ENCODE data around the gene NEURL1. TPM values are rescaled to one million over a fixed set of nuclear protein-coding genes. Genes with fewer than 3 reads are reported as not detected.
"Not testable (repeated sequence)": the region's sequence is repeated elsewhere in the genome, so short reads cannot be mapped to it uniquely, and the experiment has no call there.

NEURL1 gene
- total RNA-seq, 2 experiments from 2014 or later = 0.47 TPM; not detected in 1

DNA sequence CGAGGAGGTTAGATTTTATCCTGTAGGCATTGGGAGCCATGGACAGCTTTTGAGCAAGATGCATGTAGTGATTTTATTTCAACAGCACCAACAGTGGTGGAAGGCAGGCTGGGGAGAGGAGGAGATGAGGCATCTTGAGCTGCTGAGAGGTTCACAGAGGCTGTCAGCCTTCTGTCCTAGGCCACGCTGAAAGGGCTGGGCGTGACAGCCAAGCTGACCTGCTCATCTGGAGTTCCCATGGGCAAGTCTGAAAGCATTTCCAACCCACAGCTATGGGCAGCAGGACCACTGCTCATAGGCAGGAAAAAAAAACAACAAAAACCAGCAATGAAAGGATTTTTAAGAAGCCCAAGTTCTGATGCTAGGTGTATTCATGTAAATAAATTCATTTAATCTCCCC, 7.7 kb downstream of the NEURL1 start:
- Histone ChIP-seq H3K36me3 (ENCODE audit: insufficient read depth, low read length) (no peaks in the 10 kb centered on the region), H3K4me3 (ENCODE audit: low read depth, low read length, poor library complexity, severe bottlenecking) (no peak overlapping the region), H3K9me2 (ENCODE audit: insufficient read depth, low read length) (no peaks in the 10 kb centered on the region), H3K4me2 (ENCODE audit: low read length) (no peak overlapping the region), H3K9me3 (ENCODE audit: low read length) (no peaks in the 10 kb centered on the region), H3K79me2 (ENCODE audit: insufficient read depth, low read depth, low read length) (no peaks in the 10 kb centered on the region), H2AFZ (ENCODE audit: low read length) (no peak overlapping the region), H3K27ac (ENCODE audit: low read depth, low read length, poor library complexity, severe bottlenecking) (no peak overlapping the region), H3K4me1 (ENCODE audit: insufficient read depth, low read length, poor library complexity, severe bottlenecking) (peaks cover 25% of the 10 kb centered on the region), H4K20me1 (ENCODE audit: insufficient read depth, low read length) (no peaks in the 10 kb centered on the region)
- TF ChIP-seq EZH2phosphoT487 (IDR thresholded peaks at IDR 0.05; ENCODE audit: borderline replicate concordance, low read depth, low read length) = no peak
- TF ChIP-seq, protein P1, sequence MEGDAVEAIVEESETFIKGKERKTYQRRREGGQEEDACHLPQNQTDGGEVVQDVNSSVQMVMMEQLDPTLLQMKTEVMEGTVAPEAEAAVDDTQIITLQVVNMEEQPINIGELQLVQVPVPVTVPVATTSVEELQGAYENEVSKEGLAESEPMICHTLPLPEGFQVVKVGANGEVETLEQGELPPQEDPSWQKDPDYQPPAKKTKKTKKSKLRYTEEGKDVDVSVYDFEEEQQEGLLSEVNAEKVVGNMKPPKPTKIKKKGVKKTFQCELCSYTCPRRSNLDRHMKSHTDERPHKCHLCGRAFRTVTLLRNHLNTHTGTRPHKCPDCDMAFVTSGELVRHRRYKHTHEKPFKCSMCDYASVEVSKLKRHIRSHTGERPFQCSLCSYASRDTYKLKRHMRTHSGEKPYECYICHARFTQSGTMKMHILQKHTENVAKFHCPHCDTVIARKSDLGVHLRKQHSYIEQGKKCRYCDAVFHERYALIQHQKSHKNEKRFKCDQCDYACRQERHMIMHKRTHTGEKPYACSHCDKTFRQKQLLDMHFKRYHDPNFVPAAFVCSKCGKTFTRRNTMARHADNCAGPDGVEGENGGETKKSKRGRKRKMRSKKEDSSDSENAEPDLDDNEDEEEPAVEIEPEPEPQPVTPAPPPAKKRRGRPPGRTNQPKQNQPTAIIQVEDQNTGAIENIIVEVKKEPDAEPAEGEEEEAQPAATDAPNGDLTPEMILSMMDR (conservative IDR thresholded peaks at IDR 0.05; ENCODE audit: low read length) = no peak
- DNase-seq (ENCODE audit: low spot score) = no peak
- ChIA-PET CTCF (ENCODE audit: unreplicated experiment) (no interaction called here), POLR2A (no interaction called here)
- intact Hi-C loops (cut with micrococcal nuclease; ENCODE audit: unreplicated experiment) = no loop called here
- BruUV-seq (replicated peaks) = no TSS peak

DNA sequence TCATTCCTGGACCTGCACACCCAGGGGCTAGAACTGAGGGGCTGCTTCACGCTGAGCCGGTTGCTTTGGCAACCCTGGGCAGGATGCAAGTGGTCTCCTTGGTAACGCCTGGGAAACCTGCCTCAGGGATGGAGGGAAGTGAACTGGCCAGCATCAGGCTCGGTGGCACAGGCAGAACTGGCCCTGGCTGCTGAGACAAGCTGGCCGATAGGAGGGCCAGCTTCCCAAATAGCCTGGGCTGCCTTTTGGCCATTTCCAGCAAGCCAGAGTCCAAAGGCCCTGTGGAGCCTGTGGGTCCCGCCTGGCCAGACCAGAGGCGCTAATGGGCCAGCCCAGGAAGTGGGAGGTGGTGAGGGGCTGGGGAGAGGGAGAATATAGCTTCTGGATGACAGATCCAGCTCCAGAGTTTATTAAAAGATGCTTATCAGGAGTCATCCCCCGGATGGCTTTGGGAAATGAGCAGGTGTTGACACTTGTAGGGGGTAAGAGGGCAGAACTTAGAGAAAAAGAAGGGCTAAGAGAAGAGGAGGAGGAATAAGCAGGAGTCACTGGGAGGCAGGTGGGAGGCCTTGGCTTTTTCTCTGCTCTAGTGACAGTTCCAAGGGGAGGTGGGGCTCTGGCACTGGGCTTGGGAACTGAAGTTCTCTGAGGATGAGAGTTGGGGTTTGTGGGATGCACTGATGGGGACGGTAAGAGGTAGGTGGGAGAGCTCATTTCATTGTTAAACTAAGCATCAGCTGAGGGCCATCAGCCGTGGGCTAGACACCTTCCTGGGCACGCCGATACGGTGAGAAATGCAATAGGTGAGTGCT, 9.6 kb downstream of the NEURL1 start:
- DNase-seq (ENCODE audit: low spot score) = no peak
- Histone ChIP-seq H2AFZ (ENCODE audit: low read length) (no peak overlapping the region), H3K9me2 (ENCODE audit: insufficient read depth, low read length) (no peaks in the 10 kb centered on the region), H3K36me3 (ENCODE audit: insufficient read depth, low read length) (no peaks in the 10 kb centered on the region), H3K4me1 (ENCODE audit: insufficient read depth, low read length, poor library complexity, severe bottlenecking) (peaks cover 41% of the 10 kb centered on the region), H3K79me2 (ENCODE audit: insufficient read depth, low read depth, low read length) (no peaks in the 10 kb centered on the region), H3K4me3 (ENCODE audit: low read depth, low read length, poor library complexity, severe bottlenecking) (no peak overlapping the region), H3K4me2 (ENCODE audit: low read length) (no peak overlapping the region), H4K20me1 (ENCODE audit: insufficient read depth, low read length) (no peaks in the 10 kb centered on the region), H3K27ac (ENCODE audit: low read depth, low read length, poor library complexity, severe bottlenecking) (no peak overlapping the region), H3K9me3 (ENCODE audit: low read length) (no peaks in the 10 kb centered on the region)
- TF ChIP-seq, protein P1 (conservative IDR thresholded peaks at IDR 0.05; ENCODE audit: low read length) = no peak
- TF ChIP-seq EZH2phosphoT487 (IDR thresholded peaks at IDR 0.05; ENCODE audit: borderline replicate concordance, low read depth, low read length) = no peak
- ChIA-PET POLR2A (interaction anchor here (0.8 kb wide), 1 partner anchor 167 kb away, joined by 3 read pairs; no protein-coding TSS in a partner anchor), CTCF (ENCODE audit: unreplicated experiment) (no interaction called here)
- no TSS peak for BruUV-seq (replicated peaks)
- intact Hi-C loops (cut with micrococcal nuclease; ENCODE audit: unreplicated experiment) = no loop called here

GRCh38 chr10:103503777-103504176, 10.3 kb downstream of the NEURL1 start:
- H3K4me2 ChIP-seq (ENCODE audit: low read length); H3K79me2 ChIP-seq (ENCODE audit: insufficient read depth, low read depth, low read length); H3K4me3 ChIP-seq (ENCODE audit: low read depth, low read length, poor library complexity, severe bottlenecking); H3K36me3 ChIP-seq (ENCODE audit: insufficient read depth, low read length); H4K20me1 ChIP-seq (ENCODE audit: insufficient read depth, low read length); H3K27ac ChIP-seq (ENCODE audit: low read depth, low read length, poor library complexity, severe bottlenecking); H2AFZ ChIP-seq (ENCODE audit: low read length); CTCF ChIA-PET (ENCODE audit: unreplicated experiment); DNase-seq (ENCODE audit: low spot score); intact Hi-C loops (cut with micrococcal nuclease; ENCODE audit: unreplicated experiment); H3K9me2 ChIP-seq (ENCODE audit: insufficient read depth, low read length); BruUV-seq (replicated peaks); H3K9me3 ChIP-seq (ENCODE audit: low read length): not testable (repeated sequence)
- POLR2A ChIA-PET = interaction anchor here (0.7 to 0.9 kb wide), 3 partner anchors 55 to 520 kb away, joined by 3 read pairs; no protein-coding TSS in a partner anchor
- H3K4me1 ChIP-seq (ENCODE audit: insufficient read depth, low read length, poor library complexity, severe bottlenecking) = peaks cover 40% of the 10 kb centered on the region
